IMR-90 (cell line): ENCODE results near the gene OSBPL2. TPM values are rescaled to one million over a fixed set of nuclear protein-coding genes. Genes with fewer than 3 reads are reported as not detected.

Experiments
- ATAC-seq: fragments of 200-7000 bp; cut with Tn5 transposase; 2 replicates; pipeline ENCODE4 v1.9.1; 2020; ENCODE audit warnings: low read depth, mild to moderate bottlenecking, moderate library complexity
- BruUV-seq: library from RNA; stranded (reverse); fragments of 400-500 nt; replicated peaks from 2 replicates; lab custom pipeline; 2021; lab: Mats Ljungman, UMichigan
- CTCF ChIA-PET: fragments of 300-600 bp; formaldehyde crosslinking; extraction: SDS; loops from one replicate; lab custom pipeline; 2021; ENCODE audit warnings: antibody characterized with exemption; lab: Yijun Ruan, JAX
- POLR2A ChIA-PET: fragments of 300-600 bp; sonication (Branson Sonifier 250); formaldehyde crosslinking; loops from one replicate; lab custom pipeline; 2022; ENCODE audit warnings: antibody characterized with exemption; ENCODE audit not compliant: unreplicated experiment; lab: Charles Lee
- DNase-seq: peaks from one replicate; pipeline ENCODE4 v3.0.0; 2013
- H2AFZ ChIP-seq: replicated peaks from 2 replicates; pipeline ENCODE3; 2013; ENCODE audit warnings: low read length, mild to moderate bottlenecking; ENCODE audit not compliant: poor library complexity
- H2AK5ac ChIP-seq: 2 replicates; pipeline ENCODE4 v1.6.1; 2013; ENCODE audit warnings: low read depth, low read length, inconsistent platforms
- H2AK9ac ChIP-seq: replicated peaks from 2 replicates; pipeline ENCODE3; 2013; ENCODE audit warnings: mild to moderate bottlenecking, low read depth, low read length, moderate library complexity; ENCODE audit not compliant: poor library complexity
- H2BK120ac ChIP-seq: 2 replicates; pipeline ENCODE4 v1.6.1; 2013; ENCODE audit warnings: low read depth, low read length, inconsistent platforms
- H2BK15ac ChIP-seq: 3 replicates; pipeline ENCODE4 v1.6.1; 2013; ENCODE audit warnings: low read depth, low read length, inconsistent platforms
- H2BK20ac ChIP-seq: 2 replicates; pipeline ENCODE4 v1.6.1; 2013; ENCODE audit warnings: low read depth, mild to moderate bottlenecking, inconsistent platforms, low read length, moderate library complexity
- H2BK5ac ChIP-seq: 2 replicates; pipeline ENCODE4 v1.6.1; 2013; ENCODE audit warnings: mild to moderate bottlenecking, low read depth, low read length, inconsistent platforms; ENCODE audit not compliant: poor library complexity, severe bottlenecking
- H3K14ac ChIP-seq: replicated peaks from 2 replicates; pipeline ENCODE4 v1.6.1; 2013; ENCODE audit warnings: low read depth, low read length, inconsistent platforms
- H3K18ac ChIP-seq: 2 replicates; pipeline ENCODE4 v1.6.1; 2013; ENCODE audit warnings: low read depth, low read length, control low read depth
- H3K23ac ChIP-seq: 2 replicates; pipeline ENCODE4 v1.6.1; 2013; ENCODE audit warnings: low read depth, low read length, inconsistent platforms
- H3K27ac ChIP-seq: 2 replicates; pipeline ENCODE4 v1.5.1; 2013; ENCODE audit warnings: mild to moderate bottlenecking, control low read depth, low read length; ENCODE audit not compliant: insufficient read depth
- H3K27me3 ChIP-seq: 2 replicates; pipeline ENCODE4 v1.6.1; 2013; ENCODE audit warnings: low read length; ENCODE audit not compliant: control insufficient read depth, insufficient read depth
- H3K36me3 ChIP-seq: 2 replicates; pipeline ENCODE4 v1.6.1; 2013; ENCODE audit warnings: low read length, mixed read lengths; ENCODE audit not compliant: control insufficient read depth, insufficient read depth
- H3K4ac ChIP-seq: 2 replicates; pipeline ENCODE4 v1.6.1; 2013; ENCODE audit warnings: low read depth, low read length, inconsistent platforms
- H3K4me1 ChIP-seq: 2 replicates; pipeline ENCODE4 v1.6.1; 2013; ENCODE audit warnings: low read length, mixed read lengths; ENCODE audit not compliant: control insufficient read depth, insufficient read depth
- H3K4me2 ChIP-seq: 2 replicates; pipeline ENCODE4 v1.6.1; 2013; ENCODE audit warnings: low read depth, mild to moderate bottlenecking, control low read depth, low read length, moderate library complexity
- H3K4me3 ChIP-seq: 2 replicates; pipeline ENCODE4 v1.5.1; 2013; ENCODE audit warnings: low read depth, mild to moderate bottlenecking, control low read depth, low read length, moderate library complexity; ENCODE audit not compliant: insufficient read depth
- H3K56ac ChIP-seq: 2 replicates; pipeline ENCODE4 v1.6.1; 2013; ENCODE audit warnings: low read length, inconsistent platforms; ENCODE audit not compliant: insufficient read depth; ENCODE audit errors: extremely low read depth
- H3K79me1 ChIP-seq, 2 experiments: 2 replicates each; pipeline ENCODE4 v1.6.1; 2013; ENCODE audit warnings: low read length in 2 of 2, inconsistent platforms in 1 of 2, low read depth in 1 of 2
- H3K9ac ChIP-seq: 2 replicates; pipeline ENCODE4 v1.6.1; 2013; ENCODE audit warnings: low read depth, low read length, control low read depth
- H3K9me1 ChIP-seq: 2 replicates; pipeline ENCODE4 v1.6.1; 2013; ENCODE audit warnings: low read length, inconsistent platforms; ENCODE audit not compliant: insufficient read depth
- H3K9me3 ChIP-seq: 2 replicates; pipeline ENCODE4 v1.6.1; 2013; ENCODE audit warnings: low read length; ENCODE audit not compliant: control insufficient read depth, insufficient read depth
- H4K20me1 ChIP-seq: 2 replicates; pipeline ENCODE4 v1.6.1; 2013; ENCODE audit warnings: low read length, inconsistent platforms; ENCODE audit not compliant: insufficient read depth
- H4K5ac ChIP-seq: 2 replicates; pipeline ENCODE4 v1.6.1; 2013; ENCODE audit warnings: mild to moderate bottlenecking, low read depth, low read length, control low read depth
- H4K8ac ChIP-seq, 2 experiments: 2 replicates each; pipeline ENCODE4 v1.6.1; 2013; ENCODE audit warnings: low read depth in 2 of 2, low read length in 2 of 2, control low read depth in 1 of 2, inconsistent platforms in 1 of 2
- H4K91ac ChIP-seq: 2 replicates; pipeline ENCODE4 v1.6.1; 2013; ENCODE audit warnings: low read depth, low read length, inconsistent platforms; ENCODE audit not compliant: insufficient read depth
- FOS ChIP-seq: fragments of 150-350 bp; IDR thresholded peaks from 2 replicates; pipeline ENCODE4 v1.6.1; 2016; ENCODE audit warnings: low read depth, low read length
- MAFK ChIP-seq: IDR thresholded peaks from 2 replicates; pipeline ENCODE4 v1.6.1; 2012; ENCODE audit warnings: low read depth, low read length, improper control_type of control experiment
- RAD21 ChIP-seq: IDR thresholded peaks from 2 replicates; pipeline ENCODE4 v1.6.1; 2012; ENCODE audit warnings: low read length, improper control_type of control experiment
- WGBS, 2 experiments: methylation state at CpG; one replicate each; pipeline versions ENCODE4 v1.1.5 to v1.1.7; 2013; ENCODE audit warnings: missing lambda C conversion rate in 2 of 2; ENCODE audit not compliant: insufficient read length in 1 of 2; ENCODE audit errors: extremely low coverage in 2 of 2; 5-methylcytosine and 5-hydroxymethylcytosine counted together
- dilution Hi-C: fragments of 300-500 bp; cut with HindIII; formaldehyde crosslinking; loops from one replicate; pipeline ENCODE4 v1.14.3; 2018; ENCODE audit warnings: low sequenced_read_pairs; ENCODE audit not compliant: unreplicated experiment
- in situ Hi-C: fragments of 300-500 bp; cut with MboI; formaldehyde crosslinking; loops from 3 replicates; pipeline ENCODE4 v1.14.3; 2019; ENCODE audit warnings: low sequenced_read_pairs, inconsistent platforms, mixed read lengths
- intact Hi-C: fragments of 100-400 bp; cut with micrococcal nuclease; formaldehyde crosslinking; loops from 2 replicates; pipeline ENCODE4 v1.10.0; 2022
- polyA plus RNA-seq, 3 experiments: library from polyadenylated mRNA; depleted of rRNA; stranded (reverse); fragments of >200 nt; gene quantifications; 2 replicates each; pipeline ENCODE4 v1.2.3, GENCODE V29; 2012; ENCODE audit warnings: low replicate concordance in 1 of 3
- total RNA-seq: library from RNA; depleted of rRNA; stranded (reverse); fragments of >200 nt; gene quantifications from 2 replicates; pipeline ENCODE4 v1.2.3, GENCODE V29; 2012
- TF ChIP-seq, protein P1 (sequence below): fragments of 150-350 bp; IDR thresholded peaks from 2 replicates; pipeline ENCODE4 v1.6.1; 2017; ENCODE audit warnings: mild to moderate bottlenecking, antibody characterized with exemption, low read length, low read depth
- TF ChIP-seq, protein P2 (sequence below): fragments of 150-350 bp; IDR thresholded peaks from 2 replicates; pipeline ENCODE4 v1.6.1; 2016; ENCODE audit warnings: low read depth, mild to moderate bottlenecking, low read length, moderate library complexity, borderline replicate concordance

The OSBPL2 gene
- total and polyA plus RNA-seq, 2 of the 4 experiments (the other 2 are of a cell fraction): 19.3 to 27.6 TPM

GRCh38 chr20:62310757-62311121 lies 72.4 kb downstream of the OSBPL2 start:
- in situ Hi-C loops: no loop called here
- Histone ChIP-seq H3K4me2 (no peak overlapping the region), H3K36me3 (peaks cover 64% of the 10 kb centered on the region), H3K14ac (no peak overlapping the region), H3K4me1 (no peaks in the 10 kb centered on the region), H3K23ac (no peak overlapping the region), H3K9ac (no peak overlapping the region), H2BK5ac (no peak overlapping the region), H3K27me3 (no peaks in the 10 kb centered on the region), H4K5ac (no peak overlapping the region), H2BK120ac (no peak overlapping the region), H3K9me3 (no peaks in the 10 kb centered on the region), H2AK9ac (peak overlapping the region; percentile 28), H4K20me1 (peaks cover 15% of the 10 kb centered on the region), H4K91ac (no peak overlapping the region), H3K27ac (no peak overlapping the region), H2AK5ac (no peak overlapping the region), H2BK15ac (no peak overlapping the region), H2BK20ac (no peak overlapping the region), H3K18ac (no peak overlapping the region), H3K79me1 (peaks cover 0 to 7% of the 10 kb centered on the region in 2 experiments; a peak in 1 of 4 replicates), H3K56ac (no peak overlapping the region), H3K4ac (no peak overlapping the region), H2AFZ (peak overlapping the region; percentile 41), H3K4me3 (no peak overlapping the region), H3K9me1 (no peaks in the 10 kb centered on the region), H4K8ac (no peak overlapping the region)
- DNase-seq (no peak), ATAC-seq (no peak; the same call in 1 of the 2 replicates)
- intact Hi-C loops: no loop called here
- TF ChIP-seq, protein P1, sequence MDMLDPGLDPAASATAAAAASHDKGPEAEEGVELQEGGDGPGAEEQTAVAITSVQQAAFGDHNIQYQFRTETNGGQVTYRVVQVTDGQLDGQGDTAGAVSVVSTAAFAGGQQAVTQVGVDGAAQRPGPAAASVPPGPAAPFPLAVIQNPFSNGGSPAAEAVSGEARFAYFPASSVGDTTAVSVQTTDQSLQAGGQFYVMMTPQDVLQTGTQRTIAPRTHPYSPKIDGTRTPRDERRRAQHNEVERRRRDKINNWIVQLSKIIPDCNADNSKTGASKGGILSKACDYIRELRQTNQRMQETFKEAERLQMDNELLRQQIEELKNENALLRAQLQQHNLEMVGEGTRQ: no peak
- TF ChIP-seq RAD21: no peak
- no peak for TF ChIP-seq FOS
- TF ChIP-seq, protein P2, sequence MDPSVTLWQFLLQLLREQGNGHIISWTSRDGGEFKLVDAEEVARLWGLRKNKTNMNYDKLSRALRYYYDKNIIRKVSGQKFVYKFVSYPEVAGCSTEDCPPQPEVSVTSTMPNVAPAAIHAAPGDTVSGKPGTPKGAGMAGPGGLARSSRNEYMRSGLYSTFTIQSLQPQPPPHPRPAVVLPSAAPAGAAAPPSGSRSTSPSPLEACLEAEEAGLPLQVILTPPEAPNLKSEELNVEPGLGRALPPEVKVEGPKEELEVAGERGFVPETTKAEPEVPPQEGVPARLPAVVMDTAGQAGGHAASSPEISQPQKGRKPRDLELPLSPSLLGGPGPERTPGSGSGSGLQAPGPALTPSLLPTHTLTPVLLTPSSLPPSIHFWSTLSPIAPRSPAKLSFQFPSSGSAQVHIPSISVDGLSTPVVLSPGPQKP: no peak
- TF ChIP-seq MAFK: no peak
- ChIA-PET POLR2A (no interaction called here), CTCF (no interaction called here)
- no TSS peak for BruUV-seq
- dilution Hi-C loops: no loop called here
- 68% methylated on average over 6 of the region's 25 CpGs; no CpG with 5 or more reads in 1 of the 2 experiments for WGBS, 2 experiments
